Heart left ventricle (tissue), 16 donors: Measurements from ENCODE around the gene STAU1. TPM values are rescaled to one million over a fixed set of nuclear protein-coding genes. Genes with fewer than 3 reads are reported as not detected.

ENCODE experiments used
- ATAC-seq, 4 donors: fragments of 200-7000 bp; cut with Tn5 transposase; one replicate each; pipeline ENCODE4 v1.9.1; 2020 to 2022; ENCODE audit warnings: moderate library complexity in 4 of 4, mild to moderate bottlenecking in 3 of 4, moderate number of reproducible peaks in 1 of 4
- DNase-seq, 5 donors: peaks; one replicate each; pipeline ENCODE4 v3.0.0-alpha.2; 2020
- H3K27ac ChIP-seq, 12 donors: fragments of 200-600 bp; sonication (generic) in 4 of 12; one replicate each; pipeline versions ENCODE4 v1.5.0 to v1.8.0; 2016 to 2022; ENCODE audit warnings: mild to moderate bottlenecking in 2 of 12
- H3K27me3 ChIP-seq, 9 donors: fragments of 200-600 bp; sonication (generic) in 2 of 9; one replicate each; pipeline versions ENCODE4 v1.5.1 to v1.8.0; 2016 to 2022; ENCODE audit warnings: mild to moderate bottlenecking in 3 of 9
- H3K36me3 ChIP-seq, 9 donors: fragments of 200-600 bp; sonication (generic) in 2 of 9; one replicate each; pipeline versions ENCODE4 v1.5.0 to v1.8.0; 2018 to 2022; ENCODE audit warnings: mild to moderate bottlenecking in 2 of 9
- H3K4me1 ChIP-seq, 12 donors: fragments of 200-600 bp; sonication (generic) in 4 of 12; one replicate each; pipeline versions ENCODE4 v1.5.0 to v1.8.0; 2016 to 2022; ENCODE audit warnings: mild to moderate bottlenecking in 3 of 12
- H3K4me3 ChIP-seq, 12 donors: fragments of 200-600 bp; sonication (generic) in 4 of 12; one replicate each; pipeline versions ENCODE4 v1.5.0 to v1.8.0; 2017 to 2022; ENCODE audit warnings: mild to moderate bottlenecking in 9 of 12, moderate library complexity in 4 of 12
- H3K9me3 ChIP-seq, 12 donors: fragments of 200-600 bp; sonication (generic) in 4 of 12; one replicate each; pipeline versions ENCODE4 v1.5.0 to v1.8.0; 2016 to 2022; ENCODE audit warnings: mild to moderate bottlenecking in 1 of 12
- CTCF ChIP-seq, 12 donors: fragments of 200-600 bp; sonication (generic) in 4 of 12; IDR thresholded peaks; one replicate each; pipeline versions ENCODE4 v1.5.0 to v1.8.0; 2018 to 2022; ENCODE audit warnings: antibody characterized with exemption in 12 of 12, mild to moderate bottlenecking in 5 of 12
- POLR2A ChIP-seq, 2 donors: fragments of 450-650 bp; IDR thresholded peaks; one replicate each; pipeline ENCODE4 v1.6.1; 2017; ENCODE audit warnings: antibody characterized with exemption in 2 of 2, mild to moderate bottlenecking in 2 of 2, moderate library complexity in 2 of 2
- WGBS, 4 donors: extraction: QIAGEN DNeasy Blood & Tissue Kit in 2 of 4; methylation state at CpG; one replicate each; pipeline versions ENCODE4 v1.1.5 to v1.1.7; 2013 to 2018; 5-methylcytosine and 5-hydroxymethylcytosine counted together
- intact Hi-C, 10 donors: fragments of 100-400 bp; cut with DNase I; formaldehyde crosslinking; loops; one replicate each; pipeline versions ENCODE4 v1.11.1 to v1.14.2; 2022
- polyA plus RNA-seq, 2 donors: library from polyadenylated mRNA; stranded (reverse); fragments of 200-250 nt; gene quantifications; one replicate each; pipeline ENCODE4 v1.2.3, GENCODE V29; 2013
- total RNA-seq, 9 donors: library from RNA; depleted of rRNA in 2 of 9; stranded (reverse); fragments of >200 nt in 2 of 9; fragmentation: NEBNext Ultra II Directional in 3 of 9; extraction: Animal tissue kit (Norgen Biotek cat#: 25700) in 3 of 9; gene quantifications; one replicate each; pipeline versions ENCODE4 v1.1.0 to v1.2.4, GENCODE V29; 2016 to 2023
- donor health status: ischemic (EF 13 %, LVEDD 7.1; RV severe dilation, severe dysfunction).
- donor health status: healthy with polysubstance abuse.
- donor health status: DM: no; HTN: yes; CAD: no.
- donor health status: DM: no; HTN: no; CAD: no.
- donor health status: ischemic (EF 25% LVEDD 6.9; RV normal size, moderate dysfunction).
- donor health status: ischemic (EF 25% LVEDD 5.7; RV mildly dilated, moderate dysfunction).
- donor health status: healthy.
- donor health status: DM: yes; HTN: yes; CAD: no.
- donor health status: ischemic (EF 35%, LVEDD 5.7; RV mildly dilated, moderate dysfunction).
- donor health status: nonischemic (EF 11% LVEDD 7.7; RV severe dilation, severe dysfunction).
- donor health status: DM: yes; HTN: yes; CAD: no.
- donor health status: PGD.
- donor health status: ischemic (EF 29% LVEDD 5.4; RV normal size, mild dysfunction).
- donor health status: nonischemic (EF 23%, LVEDD 6.1; RV moderate dilation, normal function).

The STAU1 gene
- total and polyA plus RNA-seq, 11 donors, result 23.2 to 95.4 (median 70.5) TPM

DNA sequence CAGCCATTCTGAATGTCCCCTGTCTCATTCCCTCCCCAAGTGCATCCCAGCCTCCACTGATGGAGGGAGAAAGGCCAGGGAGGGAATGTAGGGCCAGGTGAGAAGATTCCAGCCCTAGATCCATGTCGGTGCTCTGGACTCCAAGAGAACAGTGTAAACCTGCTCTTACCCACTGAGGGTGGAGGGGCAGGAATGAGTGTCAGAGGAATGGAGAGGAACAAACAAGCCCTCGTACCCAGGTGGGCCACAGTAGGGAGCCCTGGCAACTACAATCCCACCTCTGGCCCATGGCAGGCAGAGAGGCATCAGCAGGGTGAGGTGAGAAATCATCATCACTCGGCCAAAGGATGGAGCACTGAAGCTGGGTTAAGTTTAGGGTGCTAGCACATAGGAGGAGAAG is 54.6 kb downstream of the STAU1 start:
- intact Hi-C loops, result loop anchor here (1.0 to 10.0 kb wide), 5 partner anchors 34 to 84 kb away; partner anchors contain the start of gene STAU1 (in 1 of the 10)
- TF ChIP-seq CTCF (IDR thresholded peaks at IDR 0.05) (no peak), POLR2A (IDR thresholded peaks at IDR 0.05) (no peak)
- Histone ChIP-seq H3K4me3 (no peak overlapping the region), H3K9me3 (no peaks in the 10 kb centered on the region), H3K27me3 (no peaks in the 10 kb centered on the region), H3K4me1 (peaks cover 0 to 8% (median 0%) of the 10 kb centered on the region in 12 donors), H3K27ac (no peak overlapping the region), H3K36me3 (peaks cover 0 to 65% (median 57%) of the 10 kb centered on the region in 9 donors)
- ATAC-seq (no peak), DNase-seq (no peak)
- WGBS, 4 donors, result 81 to 89% (median 84%) methylated on average over 3 of the region's 3 CpGs

DNA sequence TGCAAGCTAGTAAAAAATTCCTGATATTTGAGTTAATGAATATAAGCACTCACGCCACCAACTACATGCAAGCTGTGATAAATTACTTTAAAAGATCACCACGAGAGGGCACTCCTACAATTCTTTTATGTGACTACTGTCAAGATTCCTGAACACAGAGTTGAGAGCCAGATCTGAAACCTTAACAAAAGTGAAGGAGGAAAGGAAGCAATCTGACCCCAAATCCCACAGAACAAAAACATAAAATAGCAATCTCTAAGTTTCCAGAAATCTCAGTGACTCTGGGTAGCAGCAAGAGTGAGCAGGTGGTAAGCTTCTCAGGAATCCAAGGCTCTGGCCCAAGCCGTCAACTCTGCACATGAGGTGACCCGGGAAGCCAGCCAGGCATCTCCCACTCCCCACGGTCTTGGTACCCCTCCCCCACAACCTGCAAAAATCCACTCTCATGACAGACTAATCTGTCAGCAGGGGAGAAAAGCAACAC is 55.1 kb downstream of the STAU1 start:
- peaks cover 0 to 8% (median 0%) of the 10 kb centered on the region in 12 donors for H3K4me1 ChIP-seq
- TF ChIP-seq POLR2A (IDR thresholded peaks at IDR 0.05) (no peak), CTCF (IDR thresholded peaks at IDR 0.05) (peak; percentile 49 to 75 (median 60))
- H3K27ac ChIP-seq, result no peak overlapping the region
- H3K27me3 ChIP-seq, result no peaks in the 10 kb centered on the region
- DNase-seq (peak in 1 of 5 donors; percentile 35), ATAC-seq (peak; percentile 58 to 81 (median 72))
- no peaks in the 10 kb centered on the region for H3K9me3 ChIP-seq
- peaks cover 0 to 66% (median 57%) of the 10 kb centered on the region in 9 donors for H3K36me3 ChIP-seq
- intact Hi-C loops, result loop anchor here (1.0 to 10.0 kb wide), 5 partner anchors 34 to 84 kb away; partner anchors contain the start of gene STAU1 (in 1 of the 10)
- 33 to 40% (median 36%) methylated on average over 5 of the region's 5 CpGs for WGBS, 4 donors
- no peak overlapping the region for H3K4me3 ChIP-seq

DNA sequence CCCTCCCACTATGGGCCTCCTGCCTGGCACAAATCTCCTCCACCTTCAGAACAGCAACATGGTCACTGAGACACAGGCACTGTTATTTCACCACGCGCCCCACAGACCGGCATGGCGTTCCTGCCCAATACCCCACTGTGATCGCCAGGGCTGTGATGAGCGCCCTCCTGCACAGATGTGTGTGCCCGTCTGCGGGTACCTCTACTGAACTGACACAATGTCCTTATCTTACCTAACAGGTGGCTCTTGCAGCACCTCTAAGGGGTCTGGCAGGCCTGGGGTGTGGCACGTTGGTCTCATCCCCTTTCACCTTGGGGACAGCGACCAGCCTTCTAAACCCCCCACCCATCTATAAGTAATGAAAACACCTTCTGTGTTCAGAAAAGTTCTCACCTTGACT is 64.2 kb downstream of the STAU1 start:
- 93 to 98% (median 97%) methylated on average over 10 of the region's 10 CpGs for WGBS, 4 donors
- H3K36me3 ChIP-seq, result peaks cover 0 to 77% (median 71%) of the 10 kb centered on the region in 9 donors
- H3K27me3 ChIP-seq, result no peaks in the 10 kb centered on the region
- H3K4me3 ChIP-seq, result no peak overlapping the region
- DNase-seq (no peak), ATAC-seq (no peak)
- H3K4me1 ChIP-seq, result peaks cover 0 to 4% (median 0%) of the 10 kb centered on the region in 12 donors
- intact Hi-C loops, result no loop called here
- no peak overlapping the region for H3K27ac ChIP-seq
- H3K9me3 ChIP-seq, result no peaks in the 10 kb centered on the region
- no peak for TF ChIP-seq CTCF (IDR thresholded peaks at IDR 0.05)
- TF ChIP-seq POLR2A (IDR thresholded peaks at IDR 0.05), result no peak

- no peak for TF ChIP-seq CTCF (IDR thresholded peaks at IDR 0.05)
- TF ChIP-seq POLR2A (IDR thresholded peaks at IDR 0.05), result no peak
- no peak overlapping the region for H3K4me3 ChIP-seq
- H3K36me3 ChIP-seq, result peaks cover 0 to 88% (median 79%) of the 10 kb centered on the region in 9 donors
- no peaks in the 10 kb centered on the region for H3K27me3 ChIP-seq
- no peak for ATAC-seq
- H3K27ac ChIP-seq, result no peak overlapping the region
- 93 to 98% (median 95%) methylated on average over 13 of the region's 13 CpGs for WGBS, 4 donors
- intact Hi-C loops, result no loop called here
- no peak for DNase-seq
- no peaks in the 10 kb centered on the region for H3K9me3 ChIP-seq
- H3K4me1 ChIP-seq, result peaks cover 0 to 4% (median 0%) of the 10 kb centered on the region in 12 donors
Observed at GRCh38 chr20:49122920-49123319, 65.2 kb downstream of the STAU1 start.
